CD4-positive, alpha-beta T cell treated with Interleukin-17A for 4 hours (primary cell): ENCODE data around the gene PRRG2.
A peak's percentile ranks its signal among the peaks of the same experiment; 100 is the strongest.

Source experiments
- DNase-seq: peaks from one replicate; pipeline ENCODE4 v3.0.0-alpha.2; 2020; ENCODE audit warnings: mixed read lengths

The PRRG2 gene

GRCh38 chr19:49557641-49558325, 23.3 kb upstream of the PRRG2 start:
- peak; percentile 20 for DNase-seq

GRCh38 chr19:49558591-49558990, 22.5 kb upstream of the PRRG2 start:
- peak; percentile 70 for DNase-seq

- DNase-seq, result no peak
These were observed 21.7 kb upstream of the PRRG2 start for GRCh38 chr19:49559443-49559842.

- DNase-seq, result peak; percentile 54
These were observed 21.2 kb upstream of the PRRG2 start for GRCh38 chr19:49559928-49560327.

GRCh38 chr19:49560358-49560900, 20.7 kb upstream of the PRRG2 start:
- DNase-seq, result peak; percentile 69

GRCh38 chr19:49564616-49565045, 16.5 kb upstream of the PRRG2 start:
- peak; percentile 51 for DNase-seq

- peak; percentile 67 for DNase-seq
These were observed 15.9 kb upstream of the PRRG2 start for GRCh38 chr19:49565261-49565660.

- DNase-seq, result no peak
These were observed 14.8 kb upstream of the PRRG2 start for GRCh38 chr19:49566302-49566701.

GRCh38 chr19:49567861-49568441, 13.2 kb upstream of the PRRG2 start:
- DNase-seq, result peak; percentile 76

GRCh38 chr19:49570138-49570856, 10.8 kb upstream of the PRRG2 start:
- peak; percentile 80 for DNase-seq

- DNase-seq, result peak; percentile 68
These were observed 10.0 kb upstream of the PRRG2 start for GRCh38 chr19:49570997-49571676.

GRCh38 chr19:49573009-49573408, 8.1 kb upstream of the PRRG2 start:
- no peak for DNase-seq

- no peak for DNase-seq
These were observed 7.7 kb upstream of the PRRG2 start for GRCh38 chr19:49573425-49573824.

- DNase-seq, result no peak
These were observed 6.8 kb upstream of the PRRG2 start for GRCh38 chr19:49574206-49574755.

GRCh38 chr19:49579193-49579592, 1.9 kb upstream of the PRRG2 start:
- DNase-seq, result no peak

GRCh38 chr19:49579947-49580263, 1.2 kb upstream of the PRRG2 start:
- no peak for DNase-seq

- DNase-seq, result peak; percentile 97
These were observed 681 bp upstream of the PRRG2 start, which contains the start of gene NOSIP for GRCh38 chr19:49580264-49581006. Gene NOSIP, minus strand, starts transcription at chr19:49580556. Its CDS starts 19,865 bp downstream, at chr19:49560691.

GRCh38 chr19:49583239-49583638, 2.1 kb downstream of the PRRG2 start:
- DNase-seq, result no peak

GRCh38 chr19:49585023-49585422, 3.9 kb downstream of the PRRG2 start:
- no peak for DNase-seq

GRCh38 chr19:49587227-49587626, 6.1 kb downstream of the PRRG2 start:
- no peak for DNase-seq

GRCh38 chr19:49588365-49589122, 7.4 kb downstream of the PRRG2 start:
- DNase-seq, result peak; percentile 31
